Measurements from ENCODE around the gene TREML2. TPM values are rescaled to one million over a fixed set of nuclear protein-coding genes. Genes with fewer than 3 reads are reported as not detected.

The TREML2 gene
- total RNA-seq, 1 donor from 2014 or later, result not detected

GRCh38 chr6:41228096-41228495, 27.1 kb upstream of the TREML2 start, which contains the start of gene TREML4:
Gene TREML4 (plus strand): TSS chr6:41228349. CDS start chr6:41228428, 79 bp downstream.
- no peaks in the 10 kb centered on the region for H3K9me3 ChIP-seq (replicated peaks)
- no peak for TF ChIP-seq CTCF (IDR thresholded peaks at IDR 0.05; ENCODE audit: borderline replicate concordance)
- peaks cover 81% of the 10 kb centered on the region for H3K27me3 ChIP-seq (ENCODE audit: low read depth)
- H3K4me1 ChIP-seq, result no peaks in the 10 kb centered on the region
- DNase-seq, result no peak
- intact Hi-C loops (cut with micrococcal nuclease), result no loop called here
- no peak within 1 kb of the TSS for H3K27ac ChIP-seq (replicated peaks)
- no peak within 1 kb of the TSS for H3K4me3 ChIP-seq
- H3K36me3 ChIP-seq, result no peaks in the 10 kb centered on the region

- no peaks in the 10 kb centered on the region for H3K4me1 ChIP-seq
- no peaks in the 10 kb centered on the region for H3K36me3 ChIP-seq
- peaks cover 76% of the 10 kb centered on the region for H3K27me3 ChIP-seq (ENCODE audit: low read depth)
- no peaks in the 10 kb centered on the region for H3K9me3 ChIP-seq (replicated peaks)
- no peak for TF ChIP-seq CTCF (IDR thresholded peaks at IDR 0.05; ENCODE audit: borderline replicate concordance)
- no peak for DNase-seq
- intact Hi-C loops (cut with micrococcal nuclease), result no loop called here
- no peak overlapping the region for H3K27ac ChIP-seq (replicated peaks)
- no peak overlapping the region for H3K4me3 ChIP-seq
Measured at GRCh38 chr6:41226752-41227151, 25.8 kb upstream of the TREML2 start.

DNA sequence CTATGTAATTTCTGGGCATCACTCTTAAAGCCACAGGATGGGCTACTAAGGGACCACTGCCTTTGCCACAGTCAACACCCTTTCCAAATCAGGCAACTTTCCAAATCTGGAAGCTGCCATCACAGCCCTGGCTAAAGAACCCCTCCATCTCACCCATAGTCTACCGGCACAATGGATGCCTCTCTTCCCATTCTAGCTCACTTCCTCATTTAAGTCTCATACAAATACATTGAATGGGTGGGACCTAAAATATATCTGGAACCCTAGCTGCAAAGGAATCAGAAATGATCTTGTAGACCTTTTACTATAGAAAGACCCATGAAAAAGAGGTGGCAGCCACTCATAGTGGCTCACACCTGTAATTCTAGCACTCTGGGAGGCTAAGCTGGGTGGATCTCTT, 23.9 kb upstream of the TREML2 start:
- no peak for TF ChIP-seq CTCF (IDR thresholded peaks at IDR 0.05; ENCODE audit: borderline replicate concordance)
- Histone ChIP-seq H3K27ac (replicated peaks) (no peak overlapping the region), H3K9me3 (replicated peaks) (peaks cover 15% of the 10 kb centered on the region), H3K4me1 (no peaks in the 10 kb centered on the region), H3K27me3 (ENCODE audit: low read depth) (peaks cover 65% of the 10 kb centered on the region), H3K4me3 (no peak overlapping the region), H3K36me3 (no peaks in the 10 kb centered on the region)
- no peak for DNase-seq
- intact Hi-C loops (cut with micrococcal nuclease), result no loop called here

GRCh38 chr6:41222513-41222912, 21.6 kb upstream of the TREML2 start:
- Histone ChIP-seq H3K4me3 (no peak overlapping the region), H3K4me1 (no peaks in the 10 kb centered on the region), H3K27ac (replicated peaks) (no peak overlapping the region), H3K9me3 (replicated peaks) (peaks cover 21% of the 10 kb centered on the region), H3K36me3 (no peaks in the 10 kb centered on the region), H3K27me3 (ENCODE audit: low read depth) (peaks cover 43% of the 10 kb centered on the region)
- TF ChIP-seq CTCF (IDR thresholded peaks at IDR 0.05; ENCODE audit: borderline replicate concordance), result no peak
- no peak for DNase-seq
- intact Hi-C loops (cut with micrococcal nuclease), result no loop called here

GRCh38 chr6:41222045-41222444, 21.1 kb upstream of the TREML2 start:
- Histone ChIP-seq H3K4me3 (no peak overlapping the region), H3K9me3 (replicated peaks) (peaks cover 21% of the 10 kb centered on the region), H3K27me3 (ENCODE audit: low read depth) (peaks cover 42% of the 10 kb centered on the region), H3K27ac (replicated peaks) (no peak overlapping the region), H3K36me3 (no peaks in the 10 kb centered on the region), H3K4me1 (no peaks in the 10 kb centered on the region)
- intact Hi-C loops (cut with micrococcal nuclease), result no loop called here
- TF ChIP-seq CTCF (IDR thresholded peaks at IDR 0.05; ENCODE audit: borderline replicate concordance), result no peak
- no peak for DNase-seq

GRCh38 chr6:41216616-41217015, 15.7 kb upstream of the TREML2 start:
- no peaks in the 10 kb centered on the region for H3K4me1 ChIP-seq
- no peak for DNase-seq
- H3K27me3 ChIP-seq (ENCODE audit: low read depth), result peaks cover 40% of the 10 kb centered on the region
- H3K9me3 ChIP-seq (replicated peaks), result peaks cover 32% of the 10 kb centered on the region
- no peaks in the 10 kb centered on the region for H3K36me3 ChIP-seq
- H3K4me3 ChIP-seq, result no peak overlapping the region
- no peak overlapping the region for H3K27ac ChIP-seq (replicated peaks)
- no peak for TF ChIP-seq CTCF (IDR thresholded peaks at IDR 0.05; ENCODE audit: borderline replicate concordance)
- intact Hi-C loops (cut with micrococcal nuclease), result no loop called here

Measured in left ventricle myocardium inferior (tissue), 1 donor.